HL-60 (cell line): ENCODE data around the gene OR52M1.

Source experiments
- DNase-seq, 2 experiments: peaks; one replicate each; pipeline ENCODE4 v3.0.0-alpha.2; 2010 to 2020; ENCODE audit warnings: low read depth in 1 of 2, low spot score in 1 of 2
- H3K27ac ChIP-seq: fragments of 250-450 bp; sonication (Bioruptor Pico); replicated peaks from 2 replicates; pipeline ENCODE4 v1.5.1; 2020; ENCODE audit warnings: mild to moderate bottlenecking, moderate library complexity
- H3K27me3 ChIP-seq: fragments of 250-450 bp; sonication (Bioruptor Pico); 2 replicates; pipeline ENCODE4 v1.5.1; 2021; ENCODE audit warnings: mild to moderate bottlenecking, moderate library complexity; ENCODE audit not compliant: insufficient read depth, poor library complexity, severe bottlenecking
- H3K4me3 ChIP-seq: replicated peaks from 2 replicates; pipeline ENCODE4 v1.5.1; 2011; ENCODE audit warnings: mild to moderate bottlenecking, control low read depth, low read length; ENCODE audit not compliant: insufficient read depth
- GABPA ChIP-seq: IDR thresholded peaks from 2 replicates; pipeline ENCODE4 v1.6.1; 2012; ENCODE audit warnings: low read depth
- POLR2AphosphoS5 ChIP-seq: IDR thresholded peaks from 2 replicates; pipeline ENCODE4 v1.6.1; 2012; ENCODE audit warnings: low read depth
- SPI1 ChIP-seq: IDR thresholded peaks from 2 replicates; pipeline ENCODE4 v1.6.1; 2012; ENCODE audit warnings: low read depth, mild to moderate bottlenecking, borderline replicate concordance
- TF ChIP-seq, protein P1 (sequence below): IDR thresholded peaks from 2 replicates; pipeline ENCODE4 v1.6.1; 2012; ENCODE audit warnings: low read depth; ENCODE audit not compliant: insufficient replicate concordance
- TF ChIP-seq, protein P2 (sequence below): IDR thresholded peaks from one replicate; pipeline ENCODE4 v1.5.1; 2011; ENCODE audit warnings: low read length, control low read depth, inconsistent platforms; ENCODE audit not compliant: insufficient read depth

The OR52M1 gene

DNA sequence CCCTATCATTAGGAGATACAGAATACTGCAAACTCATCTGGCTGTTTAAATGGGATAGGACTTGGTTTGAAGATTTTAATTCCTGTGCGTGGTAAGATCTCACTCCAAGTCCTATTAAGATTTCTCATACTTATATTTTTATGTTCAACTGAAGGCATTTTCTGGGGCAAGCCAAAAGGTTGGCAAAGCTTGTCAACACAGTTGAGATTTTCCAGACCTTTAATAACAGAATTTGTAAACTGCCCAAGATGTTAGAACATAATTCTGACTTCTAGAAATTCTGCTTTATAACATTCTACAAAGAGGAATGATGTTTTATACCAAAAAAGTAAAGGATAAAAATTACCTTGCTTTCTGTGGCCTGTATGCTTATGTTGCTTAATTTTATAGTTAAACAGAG lies 30.8 kb upstream of the OR52M1 start:
- TF ChIP-seq, protein P1, sequence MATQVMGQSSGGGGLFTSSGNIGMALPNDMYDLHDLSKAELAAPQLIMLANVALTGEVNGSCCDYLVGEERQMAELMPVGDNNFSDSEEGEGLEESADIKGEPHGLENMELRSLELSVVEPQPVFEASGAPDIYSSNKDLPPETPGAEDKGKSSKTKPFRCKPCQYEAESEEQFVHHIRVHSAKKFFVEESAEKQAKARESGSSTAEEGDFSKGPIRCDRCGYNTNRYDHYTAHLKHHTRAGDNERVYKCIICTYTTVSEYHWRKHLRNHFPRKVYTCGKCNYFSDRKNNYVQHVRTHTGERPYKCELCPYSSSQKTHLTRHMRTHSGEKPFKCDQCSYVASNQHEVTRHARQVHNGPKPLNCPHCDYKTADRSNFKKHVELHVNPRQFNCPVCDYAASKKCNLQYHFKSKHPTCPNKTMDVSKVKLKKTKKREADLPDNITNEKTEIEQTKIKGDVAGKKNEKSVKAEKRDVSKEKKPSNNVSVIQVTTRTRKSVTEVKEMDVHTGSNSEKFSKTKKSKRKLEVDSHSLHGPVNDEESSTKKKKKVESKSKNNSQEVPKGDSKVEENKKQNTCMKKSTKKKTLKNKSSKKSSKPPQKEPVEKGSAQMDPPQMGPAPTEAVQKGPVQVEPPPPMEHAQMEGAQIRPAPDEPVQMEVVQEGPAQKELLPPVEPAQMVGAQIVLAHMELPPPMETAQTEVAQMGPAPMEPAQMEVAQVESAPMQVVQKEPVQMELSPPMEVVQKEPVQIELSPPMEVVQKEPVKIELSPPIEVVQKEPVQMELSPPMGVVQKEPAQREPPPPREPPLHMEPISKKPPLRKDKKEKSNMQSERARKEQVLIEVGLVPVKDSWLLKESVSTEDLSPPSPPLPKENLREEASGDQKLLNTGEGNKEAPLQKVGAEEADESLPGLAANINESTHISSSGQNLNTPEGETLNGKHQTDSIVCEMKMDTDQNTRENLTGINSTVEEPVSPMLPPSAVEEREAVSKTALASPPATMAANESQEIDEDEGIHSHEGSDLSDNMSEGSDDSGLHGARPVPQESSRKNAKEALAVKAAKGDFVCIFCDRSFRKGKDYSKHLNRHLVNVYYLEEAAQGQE: no peak
- TF ChIP-seq SPI1: no peak
- no peak for TF ChIP-seq POLR2AphosphoS5
- TF ChIP-seq, protein P2, sequence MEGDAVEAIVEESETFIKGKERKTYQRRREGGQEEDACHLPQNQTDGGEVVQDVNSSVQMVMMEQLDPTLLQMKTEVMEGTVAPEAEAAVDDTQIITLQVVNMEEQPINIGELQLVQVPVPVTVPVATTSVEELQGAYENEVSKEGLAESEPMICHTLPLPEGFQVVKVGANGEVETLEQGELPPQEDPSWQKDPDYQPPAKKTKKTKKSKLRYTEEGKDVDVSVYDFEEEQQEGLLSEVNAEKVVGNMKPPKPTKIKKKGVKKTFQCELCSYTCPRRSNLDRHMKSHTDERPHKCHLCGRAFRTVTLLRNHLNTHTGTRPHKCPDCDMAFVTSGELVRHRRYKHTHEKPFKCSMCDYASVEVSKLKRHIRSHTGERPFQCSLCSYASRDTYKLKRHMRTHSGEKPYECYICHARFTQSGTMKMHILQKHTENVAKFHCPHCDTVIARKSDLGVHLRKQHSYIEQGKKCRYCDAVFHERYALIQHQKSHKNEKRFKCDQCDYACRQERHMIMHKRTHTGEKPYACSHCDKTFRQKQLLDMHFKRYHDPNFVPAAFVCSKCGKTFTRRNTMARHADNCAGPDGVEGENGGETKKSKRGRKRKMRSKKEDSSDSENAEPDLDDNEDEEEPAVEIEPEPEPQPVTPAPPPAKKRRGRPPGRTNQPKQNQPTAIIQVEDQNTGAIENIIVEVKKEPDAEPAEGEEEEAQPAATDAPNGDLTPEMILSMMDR: no peak
- no peak for TF ChIP-seq GABPA
- H3K27ac ChIP-seq: no peak overlapping the region
- DNase-seq: no peak
- no peak overlapping the region for H3K4me3 ChIP-seq
- H3K27me3 ChIP-seq: no peaks in the 10 kb centered on the region

DNA sequence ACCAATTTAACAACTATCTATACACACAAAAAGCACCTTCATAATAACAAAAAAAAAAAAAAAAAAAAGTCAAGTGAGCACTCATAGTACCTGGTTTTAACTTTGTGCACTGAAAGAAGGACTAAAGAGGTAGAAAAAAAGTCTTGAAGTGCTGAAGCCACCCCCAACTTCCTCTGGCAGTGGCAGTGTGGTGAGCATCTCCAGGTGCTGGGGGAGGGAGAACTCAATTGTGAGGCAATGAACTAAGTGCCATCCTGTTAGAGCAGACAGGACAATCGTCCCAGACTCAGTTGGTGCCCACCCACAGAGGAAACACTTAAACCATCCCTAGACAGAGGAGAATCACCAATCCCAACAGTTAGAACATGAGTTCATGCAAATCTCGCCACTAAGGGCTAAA lies 22.7 kb upstream of the OR52M1 start:
- DNase-seq: peak in 1 of 2 experiments; percentile 21
- Histone ChIP-seq H3K27me3 (no peaks in the 10 kb centered on the region), H3K27ac (no peak overlapping the region), H3K4me3 (no peak overlapping the region)
- TF ChIP-seq POLR2AphosphoS5 (no peak), GABPA (no peak), SPI1 (no peak)
- TF ChIP-seq, protein P2: no peak
- TF ChIP-seq, protein P1: no peak

DNA sequence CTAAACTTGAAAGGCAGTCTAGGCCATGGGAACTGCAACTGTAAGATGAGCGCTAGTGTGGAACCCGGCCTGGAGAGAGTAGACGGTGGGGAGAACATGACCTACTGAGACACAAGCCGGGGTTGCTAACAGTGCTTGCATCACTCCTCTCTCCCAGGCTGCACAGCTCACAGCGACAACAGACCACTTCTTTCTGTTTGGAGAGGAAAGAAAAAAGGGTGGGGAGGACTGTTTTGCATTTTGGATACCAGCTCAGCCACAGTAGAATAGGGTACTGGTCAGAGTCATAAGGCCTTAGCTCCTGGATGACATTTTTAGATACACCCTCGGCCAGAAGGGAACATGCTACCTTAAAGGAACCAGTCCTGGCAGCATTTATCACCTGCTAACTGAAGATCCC lies 22.2 kb upstream of the OR52M1 start:
- no peaks in the 10 kb centered on the region for H3K27me3 ChIP-seq
- H3K27ac ChIP-seq: no peak overlapping the region
- no peak overlapping the region for H3K4me3 ChIP-seq
- DNase-seq: no peak
- TF ChIP-seq POLR2AphosphoS5 (no peak), SPI1 (no peak), GABPA (no peak)
- TF ChIP-seq, protein P1: no peak
- TF ChIP-seq, protein P2: no peak
